SK-N-SH (cell line): ENCODE data around the gene NID1. TPM values are rescaled to one million over a fixed set of nuclear protein-coding genes. Genes with fewer than 3 reads are reported as not detected.
A peak's percentile ranks its signal among the peaks of the same experiment; 100 is the strongest.

Experiments
- CTCF ChIA-PET: fragments of 300-600, 350-600 bp; formaldehyde crosslinking; extraction: SDS; loops from one replicate; lab custom pipeline; 2021; lab: Yijun Ruan, JAX
- POLR2A ChIA-PET: fragments of 350-600 bp; sonication (Branson Sonifier 250); formaldehyde crosslinking; extraction: SDS; loops from one replicate; lab custom pipeline; 2020; ENCODE audit warnings: antibody characterized with exemption, inconsistent platforms; lab: Yijun Ruan, JAX
- DNase-seq: peaks from one replicate; pipeline ENCODE4 v3.0.0; 2012
- H2AFZ ChIP-seq: fragments of 200-600 bp; sonication (generic); 2 replicates; pipeline ENCODE4 v1.8.1; 2016; ENCODE audit warnings: antibody characterized with exemption, mild to moderate bottlenecking, low read depth
- H3F3A ChIP-seq: fragments of 200-600 bp; sonication (generic); replicated peaks from 2 replicates; pipeline ENCODE3; 2016; ENCODE audit warnings: antibody characterized with exemption, mild to moderate bottlenecking; ENCODE audit not compliant: insufficient read depth
- H3K27ac ChIP-seq, 2 experiments: fragments of 200-500 bp in 1 of 2; fragments of 200-600 bp in 1 of 2; sonication (Bioruptor generic) in 1 of 2; sonication (generic), shearing (Covaris generic) in 1 of 2; 2 replicates each; pipeline versions ENCODE4 v1.5.1 to v1.6.1; 2014 to 2016; ENCODE audit warnings: low read depth in 2 of 2, inconsistent platforms in 1 of 2, low read length in 1 of 2, mild to moderate bottlenecking in 1 of 2, mixed read lengths in 1 of 2
- H3K27me3 ChIP-seq: fragments of 200-600 bp; sonication (generic), shearing (Covaris generic); 2 replicates; pipeline ENCODE4 v1.6.1; 2016; ENCODE audit warnings: mixed run types; ENCODE audit not compliant: insufficient read depth
- H3K36me3 ChIP-seq, 2 experiments: fragments of 200-500 bp in 1 of 2; fragments of 200-600 bp in 1 of 2; sonication (Bioruptor generic) in 1 of 2; sonication (generic) in 1 of 2; replicated peaks in 1 of 2; 2 replicates each; pipeline versions ENCODE3 to v1.5.1; 2014 to 2016; ENCODE audit warnings: low read length in 1 of 2, mild to moderate bottlenecking in 1 of 2; ENCODE audit not compliant: insufficient read depth in 2 of 2, control insufficient read depth in 1 of 2
- H3K4me1 ChIP-seq, 2 experiments: fragments of 200-500 bp in 1 of 2; fragments of 200-600 bp in 1 of 2; sonication (Bioruptor generic) in 1 of 2; sonication (generic), shearing (Covaris generic) in 1 of 2; 2 replicates each; pipeline versions ENCODE4 v1.5.1 to v1.6.1; 2014 to 2016; ENCODE audit warnings: low read depth in 1 of 2, low read length in 1 of 2, mixed run types in 1 of 2; ENCODE audit not compliant: insufficient read depth in 2 of 2, control insufficient read depth in 1 of 2
- H3K4me2 ChIP-seq: fragments of 200-600 bp; sonication (generic), shearing (Covaris generic); 2 replicates; pipeline ENCODE4 v1.6.1; 2017; ENCODE audit warnings: mixed run types
- H3K4me3 ChIP-seq, 2 experiments: fragments of 200-500 bp in 1 of 2; fragments of 200-600 bp in 1 of 2; sonication (Bioruptor generic) in 1 of 2; sonication (generic), shearing (Covaris generic) in 1 of 2; 2 replicates each; pipeline versions ENCODE4 v1.5.1 to v1.8.1; 2014 to 2016; ENCODE audit warnings: low read depth in 2 of 2, inconsistent platforms in 1 of 2, low read length in 1 of 2, mild to moderate bottlenecking in 1 of 2, mixed read lengths in 1 of 2, moderate library complexity in 1 of 2
- H3K79me2 ChIP-seq: fragments of 200-600 bp; sonication (generic); 2 replicates; pipeline ENCODE4 v1.8.1; 2017; ENCODE audit warnings: mild to moderate bottlenecking; ENCODE audit not compliant: insufficient read depth
- H3K9ac ChIP-seq: fragments of 200-600 bp; sonication (generic); 2 replicates; pipeline ENCODE4 v1.6.1; 2017; ENCODE audit warnings: mixed run types
- H3K9me2 ChIP-seq: fragments of 200-600 bp; sonication (generic); 2 replicates; pipeline ENCODE4 v1.6.1; 2017; ENCODE audit warnings: mixed run types
- H3K9me3 ChIP-seq: fragments of 200-600 bp; sonication (generic); 2 replicates; pipeline ENCODE4 v1.6.1; 2017; ENCODE audit warnings: mixed run types, mild to moderate bottlenecking, moderate library complexity
- H4K20me1 ChIP-seq: fragments of 200-600 bp; sonication (generic); 2 replicates; pipeline ENCODE4 v1.6.1; 2017; ENCODE audit warnings: mild to moderate bottlenecking, mixed run types; ENCODE audit not compliant: insufficient read depth
- CHD2 ChIP-seq: fragments of 150-350 bp; IDR thresholded peaks from 2 replicates; pipeline ENCODE4 v1.6.1; 2018; ENCODE audit warnings: low read length; ENCODE audit not compliant: partially characterized antibody
- CTCF ChIP-seq: fragments of 200-600 bp; sonication (generic); IDR thresholded peaks from 2 replicates; pipeline ENCODE4 v1.6.1; 2017; ENCODE audit warnings: antibody characterized with exemption, mild to moderate bottlenecking, moderate library complexity
- ELF1 ChIP-seq: IDR thresholded peaks from 2 replicates; pipeline ENCODE4 v1.4.0; 2012
- EP300 ChIP-seq, 2 experiments: IDR thresholded peaks; 2 replicates each; pipeline versions ENCODE4 v1.4.0 to v1.6.1; 2012; ENCODE audit warnings: borderline replicate concordance in 1 of 2, low read depth in 1 of 2, low read length in 1 of 2
- GABPA ChIP-seq: IDR thresholded peaks from 2 replicates; pipeline ENCODE4 v1.4.0; 2012; ENCODE audit warnings: low read depth, mild to moderate bottlenecking
- MEF2A ChIP-seq: IDR thresholded peaks from 2 replicates; pipeline ENCODE4 v1.4.0; 2012; ENCODE audit warnings: low read depth, borderline replicate concordance
- NFIC ChIP-seq: IDR thresholded peaks from 2 replicates; pipeline ENCODE4 v1.4.0; 2012; ENCODE audit warnings: borderline replicate concordance
- NRF1 ChIP-seq: IDR thresholded peaks from 2 replicates; pipeline ENCODE4 v1.6.1; 2012; ENCODE audit warnings: low read depth, mild to moderate bottlenecking, low read length
- PBX3 ChIP-seq: IDR thresholded peaks from 2 replicates; pipeline ENCODE4; 2012
- RCOR1 ChIP-seq: fragments of 150-350 bp; IDR thresholded peaks from 2 replicates; pipeline ENCODE4 v1.6.1; 2017; ENCODE audit warnings: antibody characterized with exemption, low read length
- RFX5 ChIP-seq: IDR thresholded peaks from 2 replicates; pipeline ENCODE4 v1.6.1; 2012; ENCODE audit warnings: mild to moderate bottlenecking, improper control_type of control experiment, low read length
- RXRA ChIP-seq: IDR thresholded peaks from 2 replicates; pipeline ENCODE4 v1.4.0; 2012; ENCODE audit warnings: low read depth, mild to moderate bottlenecking, borderline replicate concordance
- TCF12 ChIP-seq: IDR thresholded peaks from 2 replicates; pipeline ENCODE4 v1.4.0; 2012
- YY1 ChIP-seq: IDR thresholded peaks from 2 replicates; pipeline ENCODE4 v1.4.0; 2012; ENCODE audit warnings: low read depth, mild to moderate bottlenecking
- WGBS: methylation state at CpG from one replicate; pipeline ENCODE4 v1.1.6; 2017; ENCODE audit warnings: low lambda C conversion rate; 5-methylcytosine and 5-hydroxymethylcytosine counted together
- polyA plus RNA-seq, 3 experiments: library from polyadenylated mRNA; depleted of rRNA; stranded (reverse); fragments of >200 nt; gene quantifications; 2 replicates each; pipeline ENCODE4 v1.2.3, GENCODE V29; 2012
- TF ChIP-seq, protein P1 (sequence below): IDR thresholded peaks from 2 replicates; pipeline ENCODE4 v1.4.0; 2012; ENCODE audit warnings: low read depth, borderline replicate concordance
- TF ChIP-seq, protein P2 (sequence below): IDR thresholded peaks from 2 replicates; pipeline ENCODE4 v1.4.0; 2012; ENCODE audit warnings: low read depth, borderline replicate concordance
- TF ChIP-seq, protein P3 (sequence below): fragments of 150-350 bp; IDR thresholded peaks from 2 replicates; pipeline ENCODE4 v1.6.1; 2016; ENCODE audit warnings: mild to moderate bottlenecking, low read depth, low read length

NID1 gene
- polyA plus RNA-seq, 1 of the 3 experiments (the other 2 are of a cell fraction), result 74.3 TPM

- TF ChIP-seq, protein P1, sequence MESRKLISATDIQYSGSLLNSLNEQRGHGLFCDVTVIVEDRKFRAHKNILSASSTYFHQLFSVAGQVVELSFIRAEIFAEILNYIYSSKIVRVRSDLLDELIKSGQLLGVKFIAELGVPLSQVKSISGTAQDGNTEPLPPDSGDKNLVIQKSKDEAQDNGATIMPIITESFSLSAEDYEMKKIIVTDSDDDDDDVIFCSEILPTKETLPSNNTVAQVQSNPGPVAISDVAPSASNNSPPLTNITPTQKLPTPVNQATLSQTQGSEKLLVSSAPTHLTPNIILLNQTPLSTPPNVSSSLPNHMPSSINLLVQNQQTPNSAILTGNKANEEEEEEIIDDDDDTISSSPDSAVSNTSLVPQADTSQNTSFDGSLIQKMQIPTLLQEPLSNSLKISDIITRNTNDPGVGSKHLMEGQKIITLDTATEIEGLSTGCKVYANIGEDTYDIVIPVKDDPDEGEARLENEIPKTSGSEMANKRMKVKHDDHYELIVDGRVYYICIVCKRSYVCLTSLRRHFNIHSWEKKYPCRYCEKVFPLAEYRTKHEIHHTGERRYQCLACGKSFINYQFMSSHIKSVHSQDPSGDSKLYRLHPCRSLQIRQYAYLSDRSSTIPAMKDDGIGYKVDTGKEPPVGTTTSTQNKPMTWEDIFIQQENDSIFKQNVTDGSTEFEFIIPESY, result no peak
- TF ChIP-seq, protein P2, sequence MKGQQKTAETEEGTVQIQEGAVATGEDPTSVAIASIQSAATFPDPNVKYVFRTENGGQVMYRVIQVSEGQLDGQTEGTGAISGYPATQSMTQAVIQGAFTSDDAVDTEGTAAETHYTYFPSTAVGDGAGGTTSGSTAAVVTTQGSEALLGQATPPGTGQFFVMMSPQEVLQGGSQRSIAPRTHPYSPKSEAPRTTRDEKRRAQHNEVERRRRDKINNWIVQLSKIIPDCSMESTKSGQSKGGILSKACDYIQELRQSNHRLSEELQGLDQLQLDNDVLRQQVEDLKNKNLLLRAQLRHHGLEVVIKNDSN, result no peak
- no peak for TF ChIP-seq NRF1
- no peak for TF ChIP-seq MEF2A
- TF ChIP-seq ELF1, result no peak
- TF ChIP-seq, protein P3, sequence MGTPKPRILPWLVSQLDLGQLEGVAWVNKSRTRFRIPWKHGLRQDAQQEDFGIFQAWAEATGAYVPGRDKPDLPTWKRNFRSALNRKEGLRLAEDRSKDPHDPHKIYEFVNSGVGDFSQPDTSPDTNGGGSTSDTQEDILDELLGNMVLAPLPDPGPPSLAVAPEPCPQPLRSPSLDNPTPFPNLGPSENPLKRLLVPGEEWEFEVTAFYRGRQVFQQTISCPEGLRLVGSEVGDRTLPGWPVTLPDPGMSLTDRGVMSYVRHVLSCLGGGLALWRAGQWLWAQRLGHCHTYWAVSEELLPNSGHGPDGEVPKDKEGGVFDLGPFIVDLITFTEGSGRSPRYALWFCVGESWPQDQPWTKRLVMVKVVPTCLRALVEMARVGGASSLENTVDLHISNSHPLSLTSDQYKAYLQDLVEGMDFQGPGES, result no peak
- no peak for TF ChIP-seq YY1
- peak; percentile 31; the same call in 1 of the 2 replicates for TF ChIP-seq TCF12
- no peak for TF ChIP-seq RCOR1
- TF ChIP-seq EP300 (IDR thresholded peaks at IDR 0.05; ENCODE audit: borderline replicate concordance in 1 of 2, low read depth in 1 of 2, low read length in 1 of 2), result peak in 1 of 2 experiments; percentile 67; a peak in 1 of 4 replicates
- peak; percentile 10; the same call in 1 of the 2 replicates for TF ChIP-seq RXRA
Observed at GRCh38 chr1:235984041-235984825, 80.7 kb downstream of the NID1 start (continued).

- H3K4me3 ChIP-seq, result no peak overlapping the region
- H4K20me1 ChIP-seq, result no peaks in the 10 kb centered on the region
- H3K27ac ChIP-seq, result no peak overlapping the region
- peaks cover 45 to 48% of the 10 kb centered on the region in 2 experiments for H3K36me3 ChIP-seq
- 81% methylated on average over 3 of the region's 3 CpGs for WGBS
- no peaks in the 10 kb centered on the region for H3K27me3 ChIP-seq
- no peak for DNase-seq
- H3K4me2 ChIP-seq, result no peak overlapping the region
- H3F3A ChIP-seq, result peaks cover 15% of the 10 kb centered on the region
- no peaks in the 10 kb centered on the region for H3K9me2 ChIP-seq
- H3K79me2 ChIP-seq, result no peaks in the 10 kb centered on the region
- no peak overlapping the region for H3K9ac ChIP-seq
- ChIA-PET CTCF (interaction anchor here (0.9 to 1.4 kb wide), 2 partner anchors 9 to 335 kb away, joined by 3 to 4 read pairs; no protein-coding TSS in a partner anchor), POLR2A (no interaction called here)
- no peaks in the 10 kb centered on the region for H3K9me3 ChIP-seq
- H2AFZ ChIP-seq, result no peak overlapping the region
- TF ChIP-seq NFIC (no peak), NRF1 (no peak), CTCF (no peak), RFX5 (no peak), PBX3 (no peak), GABPA (no peak), YY1 (no peak), ELF1 (no peak), CHD2 (no peak)
- TF ChIP-seq, protein P1, result no peak
- peaks cover 3 to 9% of the 10 kb centered on the region in 2 experiments; a peak in 2 of 4 replicates for H3K4me1 ChIP-seq
Observed at GRCh38 chr1:235980976-235981375, 83.9 kb downstream of the NID1 start.
